ENCODE measurements around the gene CCR3. TPM values are rescaled to one million over a fixed set of nuclear protein-coding genes. Genes with fewer than 3 reads are reported as not detected.

The CCR3 gene
- total and polyA plus RNA-seq, 9 of the 15 experiments (the other 6 are each of a cell fraction or from before 2014, with no cell fraction given) = not detected

DNA sequence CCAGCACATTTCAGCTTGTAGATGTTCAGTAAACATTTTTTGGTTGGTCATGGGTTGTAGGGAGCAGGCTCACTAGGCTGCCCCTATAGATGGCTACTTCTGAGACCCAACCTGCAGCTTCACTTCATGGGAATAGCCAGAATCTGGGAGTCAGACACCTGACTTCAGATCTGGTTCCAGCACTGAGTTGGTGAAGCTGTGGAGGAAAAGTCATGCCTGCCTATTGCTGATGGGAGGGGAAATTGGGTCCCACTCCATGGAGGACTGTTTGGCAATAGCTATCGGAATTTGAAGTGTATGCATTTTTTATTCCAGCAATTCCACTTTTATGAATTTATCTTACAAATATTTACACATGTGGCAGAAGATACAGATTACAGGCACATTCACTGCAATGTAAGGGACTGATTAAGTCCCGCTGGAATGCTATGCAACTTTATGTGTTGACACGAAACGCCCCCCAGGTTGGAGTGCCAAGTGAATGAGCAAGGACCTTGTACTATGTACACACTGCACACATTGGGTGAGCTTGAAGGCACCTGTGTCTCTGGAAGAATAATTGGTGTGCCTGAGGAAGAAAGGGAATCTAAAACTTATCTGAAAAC lies 26.3 kb upstream of the CCR3 start:
- DNase-seq (ENCODE audit: extremely low read depth in 1 of 4, low spot score in 3 of 4) = no peak
- Histone ChIP-seq H3K4me1 (replicated peaks in 1 of 2; ENCODE audit: control insufficient read depth in 2 of 2, insufficient read depth in 2 of 2, low read length in 2 of 2) (no peaks in the 10 kb centered on the region), H3K9ac (ENCODE audit: insufficient read depth in 1 of 2, low read depth in 2 of 2, low read length in 2 of 2) (no peak overlapping the region), H2AFZ (ENCODE audit: low read depth, low read length) (no peak overlapping the region), H3K4me3 (no peak overlapping the region), H3K36me3 (ENCODE audit: control insufficient read depth, insufficient read depth, low read length) (no peaks in the 10 kb centered on the region), H3K27me3 (ENCODE audit: control insufficient read depth in 2 of 2, insufficient read depth in 2 of 2, low read length in 2 of 2) (no peaks in the 10 kb centered on the region), H3K4me2 (ENCODE audit: insufficient read depth, low read length) (no peak overlapping the region), H3K9me1 (ENCODE audit: control insufficient read depth, insufficient read depth, low read length) (no peaks in the 10 kb centered on the region), H3K9me3 (replicated peaks; ENCODE audit: control insufficient read depth, insufficient read depth, low read depth, low read length) (no peaks in the 10 kb centered on the region), H3K79me2 (ENCODE audit: control insufficient read depth, insufficient read depth, low read length) (no peaks in the 10 kb centered on the region), H3K27ac (ENCODE audit: extremely low read depth, low read depth, low read length) (no peak overlapping the region), H4K20me1 (replicated peaks; ENCODE audit: control insufficient read depth, insufficient read depth, low read length) (no peaks in the 10 kb centered on the region)
- in situ Hi-C loops (cut with MboI) (no loop called here), intact Hi-C loops (cut with micrococcal nuclease) (loop anchor here (2.0 kb wide), 1 partner anchor 211 kb away; no protein-coding TSS in a partner anchor)
- ChIA-PET POLR2A (interaction anchor here (1.0 kb wide), 1 partner anchor 24 kb away, joined by 4 read pairs; no protein-coding TSS in a partner anchor), CTCF (ENCODE audit: low intra/inter-chr PET ratio) (interaction anchor here (2.0 kb wide), 1 partner anchor 212 kb away, joined by 6 read pairs; no protein-coding TSS in a partner anchor)
- TF ChIP-seq NEUROD1 (IDR thresholded peaks at IDR 0.05; ENCODE audit: borderline replicate concordance, low read depth, low read length, partially characterized antibody) (no peak), TEAD2 (tag; IDR thresholded peaks at IDR 0.05) (no peak), HOXB6 (CRISPR knock-in tag; IDR thresholded peaks at IDR 0.05; ENCODE audit: borderline replicate concordance) (no peak), TBP (optimal IDR thresholded peaks at IDR 0.05; ENCODE audit: low read depth, low read length) (no peak), DNMT1 (IDR thresholded peaks at IDR 0.05) (no peak), MBD1 (CRISPR knock-in tag; IDR thresholded peaks at IDR 0.05) (no peak)
- TF ChIP-seq, protein P1, sequence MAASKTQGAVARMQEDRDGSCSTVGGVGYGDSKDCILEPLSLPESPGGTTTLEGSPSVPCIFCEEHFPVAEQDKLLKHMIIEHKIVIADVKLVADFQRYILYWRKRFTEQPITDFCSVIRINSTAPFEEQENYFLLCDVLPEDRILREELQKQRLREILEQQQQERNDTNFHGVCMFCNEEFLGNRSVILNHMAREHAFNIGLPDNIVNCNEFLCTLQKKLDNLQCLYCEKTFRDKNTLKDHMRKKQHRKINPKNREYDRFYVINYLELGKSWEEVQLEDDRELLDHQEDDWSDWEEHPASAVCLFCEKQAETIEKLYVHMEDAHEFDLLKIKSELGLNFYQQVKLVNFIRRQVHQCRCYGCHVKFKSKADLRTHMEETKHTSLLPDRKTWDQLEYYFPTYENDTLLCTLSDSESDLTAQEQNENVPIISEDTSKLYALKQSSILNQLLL (CRISPR knock-in tag; IDR thresholded peaks at IDR 0.05; ENCODE audit: borderline replicate concordance) = no peak
- 0% methylated on average over 4 of the region's 4 CpGs for WGBS (ENCODE audit: insufficient coverage, low coverage, missing lambda C conversion rate)
- no peak for ATAC-seq
- FAIRE-seq = no peak
- BruUV-seq (replicated peaks) = no TSS peak

Data from K562 (cell line).